Measurements from ENCODE around the gene MTMR2. TPM values are rescaled to one million over a fixed set of nuclear protein-coding genes. Genes with fewer than 3 reads are reported as not detected.

The MTMR2 gene
- total and polyA plus RNA-seq, 2 of the 13 experiments (the other 11 are each of a cell fraction or from before 2014, with no cell fraction given): 12.7 to 22.3 TPM

DNA sequence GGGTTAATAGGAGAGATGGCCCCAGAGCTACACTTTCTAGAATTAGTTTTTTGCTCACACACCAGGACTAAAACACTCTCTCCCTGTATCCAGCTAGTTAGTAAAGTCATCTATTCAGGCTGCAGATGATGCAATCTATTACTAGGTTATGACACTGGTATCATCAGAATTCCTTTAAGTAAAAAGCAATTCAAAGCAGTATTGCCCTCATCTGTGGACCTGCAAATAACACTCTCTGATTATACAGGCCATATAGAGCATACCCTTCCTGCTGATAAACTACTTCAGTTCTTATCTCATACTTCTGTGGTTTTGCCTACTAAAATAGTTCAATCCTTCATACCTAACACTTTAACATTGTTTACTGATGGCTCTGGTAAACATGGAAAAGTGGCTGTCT lies 13.5 kb upstream of the MTMR2 start (continued):
- TF ChIP-seq, protein P1, sequence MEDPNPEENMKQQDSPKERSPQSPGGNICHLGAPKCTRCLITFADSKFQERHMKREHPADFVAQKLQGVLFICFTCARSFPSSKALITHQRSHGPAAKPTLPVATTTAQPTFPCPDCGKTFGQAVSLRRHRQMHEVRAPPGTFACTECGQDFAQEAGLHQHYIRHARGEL (CRISPR knock-in tag; IDR thresholded peaks at IDR 0.05): no peak
- TF ChIP-seq MYNN (CRISPR knock-in tag; IDR thresholded peaks at IDR 0.05; ENCODE audit: low read depth) (no peak), FOXA1 (IDR thresholded peaks at IDR 0.05) (no peak), FOXA1 (CRISPR knock-in tag; IDR thresholded peaks at IDR 0.05) (peak; percentile 35), ZBTB42 (CRISPR knock-in tag; IDR thresholded peaks at IDR 0.05) (no peak), TCF12 (IDR thresholded peaks at IDR 0.05) (no peak), TCF12 (CRISPR knock-in tag; IDR thresholded peaks at IDR 0.05) (no peak), HNF4G (IDR thresholded peaks at IDR 0.05; ENCODE audit: borderline replicate concordance, low read depth, low read length) (no peak), HNF4G (CRISPR knock-in tag; IDR thresholded peaks at IDR 0.05; ENCODE audit: borderline replicate concordance, low read depth) (no peak), TP53 (CRISPR knock-in tag; conservative IDR thresholded peaks at IDR 0.05) (no peak), MATR3 (CRISPR knock-in tag; IDR thresholded peaks at IDR 0.05) (no peak)
- TF ChIP-seq, protein P2, sequence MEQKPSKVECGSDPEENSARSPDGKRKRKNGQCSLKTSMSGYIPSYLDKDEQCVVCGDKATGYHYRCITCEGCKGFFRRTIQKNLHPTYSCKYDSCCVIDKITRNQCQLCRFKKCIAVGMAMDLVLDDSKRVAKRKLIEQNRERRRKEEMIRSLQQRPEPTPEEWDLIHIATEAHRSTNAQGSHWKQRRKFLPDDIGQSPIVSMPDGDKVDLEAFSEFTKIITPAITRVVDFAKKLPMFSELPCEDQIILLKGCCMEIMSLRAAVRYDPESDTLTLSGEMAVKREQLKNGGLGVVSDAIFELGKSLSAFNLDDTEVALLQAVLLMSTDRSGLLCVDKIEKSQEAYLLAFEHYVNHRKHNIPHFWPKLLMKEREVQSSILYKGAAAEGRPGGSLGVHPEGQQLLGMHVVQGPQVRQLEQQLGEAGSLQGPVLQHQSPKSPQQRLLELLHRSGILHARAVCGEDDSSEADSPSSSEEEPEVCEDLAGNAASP (CRISPR knock-in tag; IDR thresholded peaks at IDR 0.05; ENCODE audit: borderline replicate concordance): no peak
- TF ChIP-seq, protein P3, sequence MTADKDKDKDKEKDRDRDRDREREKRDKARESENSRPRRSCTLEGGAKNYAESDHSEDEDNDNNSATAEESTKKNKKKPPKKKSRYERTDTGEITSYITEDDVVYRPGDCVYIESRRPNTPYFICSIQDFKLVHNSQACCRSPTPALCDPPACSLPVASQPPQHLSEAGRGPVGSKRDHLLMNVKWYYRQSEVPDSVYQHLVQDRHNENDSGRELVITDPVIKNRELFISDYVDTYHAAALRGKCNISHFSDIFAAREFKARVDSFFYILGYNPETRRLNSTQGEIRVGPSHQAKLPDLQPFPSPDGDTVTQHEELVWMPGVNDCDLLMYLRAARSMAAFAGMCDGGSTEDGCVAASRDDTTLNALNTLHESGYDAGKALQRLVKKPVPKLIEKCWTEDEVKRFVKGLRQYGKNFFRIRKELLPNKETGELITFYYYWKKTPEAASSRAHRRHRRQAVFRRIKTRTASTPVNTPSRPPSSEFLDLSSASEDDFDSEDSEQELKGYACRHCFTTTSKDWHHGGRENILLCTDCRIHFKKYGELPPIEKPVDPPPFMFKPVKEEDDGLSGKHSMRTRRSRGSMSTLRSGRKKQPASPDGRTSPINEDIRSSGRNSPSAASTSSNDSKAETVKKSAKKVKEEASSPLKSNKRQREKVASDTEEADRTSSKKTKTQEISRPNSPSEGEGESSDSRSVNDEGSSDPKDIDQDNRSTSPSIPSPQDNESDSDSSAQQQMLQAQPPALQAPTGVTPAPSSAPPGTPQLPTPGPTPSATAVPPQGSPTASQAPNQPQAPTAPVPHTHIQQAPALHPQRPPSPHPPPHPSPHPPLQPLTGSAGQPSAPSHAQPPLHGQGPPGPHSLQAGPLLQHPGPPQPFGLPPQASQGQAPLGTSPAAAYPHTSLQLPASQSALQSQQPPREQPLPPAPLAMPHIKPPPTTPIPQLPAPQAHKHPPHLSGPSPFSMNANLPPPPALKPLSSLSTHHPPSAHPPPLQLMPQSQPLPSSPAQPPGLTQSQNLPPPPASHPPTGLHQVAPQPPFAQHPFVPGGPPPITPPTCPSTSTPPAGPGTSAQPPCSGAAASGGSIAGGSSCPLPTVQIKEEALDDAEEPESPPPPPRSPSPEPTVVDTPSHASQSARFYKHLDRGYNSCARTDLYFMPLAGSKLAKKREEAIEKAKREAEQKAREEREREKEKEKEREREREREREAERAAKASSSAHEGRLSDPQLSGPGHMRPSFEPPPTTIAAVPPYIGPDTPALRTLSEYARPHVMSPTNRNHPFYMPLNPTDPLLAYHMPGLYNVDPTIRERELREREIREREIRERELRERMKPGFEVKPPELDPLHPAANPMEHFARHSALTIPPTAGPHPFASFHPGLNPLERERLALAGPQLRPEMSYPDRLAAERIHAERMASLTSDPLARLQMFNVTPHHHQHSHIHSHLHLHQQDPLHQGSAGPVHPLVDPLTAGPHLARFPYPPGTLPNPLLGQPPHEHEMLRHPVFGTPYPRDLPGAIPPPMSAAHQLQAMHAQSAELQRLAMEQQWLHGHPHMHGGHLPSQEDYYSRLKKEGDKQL (CRISPR knock-in tag; IDR thresholded peaks at IDR 0.05; ENCODE audit: low read depth): 0 out of 2 replicates have a peak, but pooled peaks have one; percentile 47
- TF ChIP-seq, protein P4, sequence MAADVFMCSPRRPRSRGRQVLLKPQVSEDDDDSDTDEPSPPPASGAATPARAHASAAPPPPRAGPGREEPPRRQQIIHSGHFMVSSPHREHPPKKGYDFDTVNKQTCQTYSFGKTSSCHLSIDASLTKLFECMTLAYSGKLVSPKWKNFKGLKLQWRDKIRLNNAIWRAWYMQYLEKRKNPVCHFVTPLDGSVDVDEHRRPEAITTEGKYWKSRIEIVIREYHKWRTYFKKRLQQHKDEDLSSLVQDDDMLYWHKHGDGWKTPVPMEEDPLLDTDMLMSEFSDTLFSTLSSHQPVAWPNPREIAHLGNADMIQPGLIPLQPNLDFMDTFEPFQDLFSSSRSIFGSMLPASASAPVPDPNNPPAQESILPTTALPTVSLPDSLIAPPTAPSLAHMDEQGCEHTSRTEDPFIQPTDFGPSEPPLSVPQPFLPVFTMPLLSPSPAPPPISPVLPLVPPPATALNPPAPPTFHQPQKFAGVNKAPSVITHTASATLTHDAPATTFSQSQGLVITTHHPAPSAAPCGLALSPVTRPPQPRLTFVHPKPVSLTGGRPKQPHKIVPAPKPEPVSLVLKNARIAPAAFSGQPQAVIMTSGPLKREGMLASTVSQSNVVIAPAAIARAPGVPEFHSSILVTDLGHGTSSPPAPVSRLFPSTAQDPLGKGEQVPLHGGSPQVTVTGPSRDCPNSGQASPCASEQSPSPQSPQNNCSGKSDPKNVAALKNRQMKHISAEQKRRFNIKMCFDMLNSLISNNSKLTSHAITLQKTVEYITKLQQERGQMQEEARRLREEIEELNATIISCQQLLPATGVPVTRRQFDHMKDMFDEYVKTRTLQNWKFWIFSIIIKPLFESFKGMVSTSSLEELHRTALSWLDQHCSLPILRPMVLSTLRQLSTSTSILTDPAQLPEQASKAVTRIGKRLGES (CRISPR knock-in tag; IDR thresholded peaks at IDR 0.05; ENCODE audit: borderline replicate concordance): no peak
- TF ChIP-seq, protein P5, sequence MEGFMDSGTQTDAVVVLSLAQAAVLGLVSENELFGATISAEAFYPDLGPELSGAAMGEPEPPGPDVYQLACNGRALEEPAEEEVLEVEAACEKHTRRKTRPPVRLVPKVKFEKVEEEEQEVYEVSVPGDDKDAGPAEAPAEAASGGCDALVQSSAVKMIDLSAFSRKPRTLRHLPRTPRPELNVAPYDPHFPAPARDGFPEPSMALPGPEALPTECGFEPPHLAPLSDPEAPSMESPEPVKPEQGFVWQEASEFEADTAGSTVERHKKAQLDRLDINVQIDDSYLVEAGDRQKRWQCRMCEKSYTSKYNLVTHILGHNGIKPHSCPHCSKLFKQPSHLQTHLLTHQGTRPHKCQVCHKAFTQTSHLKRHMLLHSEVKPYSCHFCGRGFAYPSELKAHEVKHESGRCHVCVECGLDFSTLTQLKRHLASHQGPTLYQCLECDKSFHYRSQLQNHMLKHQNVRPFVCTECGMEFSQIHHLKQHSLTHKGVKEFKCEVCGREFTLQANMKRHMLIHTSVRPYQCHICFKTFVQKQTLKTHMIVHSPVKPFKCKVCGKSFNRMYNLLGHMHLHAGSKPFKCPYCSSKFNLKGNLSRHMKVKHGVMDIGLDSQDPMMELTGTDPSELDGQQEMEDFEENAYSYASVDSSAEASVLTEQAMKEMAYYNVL (CRISPR knock-in tag; IDR thresholded peaks at IDR 0.05; ENCODE audit: borderline replicate concordance): no peak
- TF ChIP-seq, protein P6, sequence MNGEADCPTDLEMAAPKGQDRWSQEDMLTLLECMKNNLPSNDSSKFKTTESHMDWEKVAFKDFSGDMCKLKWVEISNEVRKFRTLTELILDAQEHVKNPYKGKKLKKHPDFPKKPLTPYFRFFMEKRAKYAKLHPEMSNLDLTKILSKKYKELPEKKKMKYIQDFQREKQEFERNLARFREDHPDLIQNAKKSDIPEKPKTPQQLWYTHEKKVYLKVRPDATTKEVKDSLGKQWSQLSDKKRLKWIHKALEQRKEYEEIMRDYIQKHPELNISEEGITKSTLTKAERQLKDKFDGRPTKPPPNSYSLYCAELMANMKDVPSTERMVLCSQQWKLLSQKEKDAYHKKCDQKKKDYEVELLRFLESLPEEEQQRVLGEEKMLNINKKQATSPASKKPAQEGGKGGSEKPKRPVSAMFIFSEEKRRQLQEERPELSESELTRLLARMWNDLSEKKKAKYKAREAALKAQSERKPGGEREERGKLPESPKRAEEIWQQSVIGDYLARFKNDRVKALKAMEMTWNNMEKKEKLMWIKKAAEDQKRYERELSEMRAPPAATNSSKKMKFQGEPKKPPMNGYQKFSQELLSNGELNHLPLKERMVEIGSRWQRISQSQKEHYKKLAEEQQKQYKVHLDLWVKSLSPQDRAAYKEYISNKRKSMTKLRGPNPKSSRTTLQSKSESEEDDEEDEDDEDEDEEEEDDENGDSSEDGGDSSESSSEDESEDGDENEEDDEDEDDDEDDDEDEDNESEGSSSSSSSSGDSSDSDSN (CRISPR knock-in tag; IDR thresholded peaks at IDR 0.05): no peak

Measured in HepG2 (cell line).